Right atrium auricular region (tissue), 2 donors: ENCODE data around the gene TRIM36. TPM values are rescaled to one million over a fixed set of nuclear protein-coding genes. Genes with fewer than 3 reads are reported as not detected.

Source experiments
- DNase-seq: peaks from one replicate; pipeline ENCODE4 v3.0.0-alpha.2; 2019; ENCODE audit warnings: low spot score
- H3K27ac ChIP-seq, 2 donors: fragments of 200-600 bp; sonication (generic); 1 replicate in 1 of 2; 2 replicates in 1 of 2; pipeline ENCODE4 v1.5.1; 2016 to 2019
- H3K27me3 ChIP-seq, 2 donors: fragments of 200-600 bp; sonication (generic); one replicate each; pipeline versions ENCODE4 v1.5.1 to v1.6.0; 2017 to 2019
- H3K36me3 ChIP-seq: fragments of 200-600 bp; sonication (generic); one replicate; pipeline ENCODE4 v1.5.1; 2016
- H3K4me1 ChIP-seq, 2 donors: fragments of 200-600 bp; sonication (generic); one replicate each; pipeline versions ENCODE4 v1.5.1 to v1.6.0; 2017 to 2019
- H3K4me3 ChIP-seq, 2 donors: fragments of 200-600 bp; sonication (generic); 1 replicate in 1 of 2; 2 replicates in 1 of 2; pipeline ENCODE4 v1.5.1; 2017 to 2019; ENCODE audit warnings: mild to moderate bottlenecking in 1 of 2, moderate library complexity in 1 of 2
- H3K9me3 ChIP-seq, 2 donors: fragments of 200-600 bp; sonication (generic); one replicate each; pipeline ENCODE4 v1.5.1; 2019
- CTCF ChIP-seq, 2 donors: fragments of 200-600 bp; sonication (generic); IDR thresholded peaks; one replicate each; pipeline ENCODE4 v1.5.1; 2019; ENCODE audit warnings: antibody characterized with exemption in 2 of 2
- total RNA-seq, 2 donors: library from RNA; depleted of rRNA; stranded (reverse); fragments of >200 nt; gene quantifications; one replicate each; pipeline ENCODE4 v1.1.0, GENCODE V29; 2016

Gene TRIM36
- total RNA-seq, 2 donors from 2014 or later: 0.55 to 2.0 TPM

DNA sequence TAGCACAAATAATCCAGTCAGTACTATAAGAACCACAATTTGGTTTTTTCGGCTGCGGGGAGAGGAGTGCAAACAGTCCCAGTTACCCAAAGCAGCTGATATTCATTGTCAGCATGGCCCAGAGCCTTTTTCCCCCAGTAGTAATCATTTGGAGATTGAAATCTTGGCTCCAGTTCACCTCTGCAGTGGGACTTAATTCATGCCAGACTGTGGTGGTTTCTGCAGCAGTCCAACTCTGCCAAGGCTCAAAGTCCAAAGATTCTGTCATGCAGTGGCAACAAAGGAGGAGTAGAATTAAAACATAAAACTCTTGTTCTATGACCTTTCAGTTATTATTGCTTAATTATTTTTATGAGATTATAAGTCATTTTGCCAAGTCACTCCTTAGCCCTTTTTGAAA is 25.0 kb upstream of the TRIM36 start:
- Histone ChIP-seq H3K27me3 (no peaks in the 10 kb centered on the region), H3K4me3 (no peak overlapping the region), H3K36me3 (no peaks in the 10 kb centered on the region), H3K27ac (no peak overlapping the region), H3K9me3 (no peaks in the 10 kb centered on the region), H3K4me1 (no peaks in the 10 kb centered on the region)
- TF ChIP-seq CTCF (IDR thresholded peaks at IDR 0.05): no peak
- no peak for DNase-seq

- Histone ChIP-seq H3K27ac (no peak overlapping the region), H3K27me3 (no peaks in the 10 kb centered on the region), H3K9me3 (no peaks in the 10 kb centered on the region), H3K36me3 (no peaks in the 10 kb centered on the region), H3K4me1 (no peaks in the 10 kb centered on the region), H3K4me3 (no peak overlapping the region)
- DNase-seq: no peak
- no peak for TF ChIP-seq CTCF (IDR thresholded peaks at IDR 0.05)
Measured at GRCh38 chr5:115193295-115193694, 23.6 kb upstream of the TRIM36 start.

DNA sequence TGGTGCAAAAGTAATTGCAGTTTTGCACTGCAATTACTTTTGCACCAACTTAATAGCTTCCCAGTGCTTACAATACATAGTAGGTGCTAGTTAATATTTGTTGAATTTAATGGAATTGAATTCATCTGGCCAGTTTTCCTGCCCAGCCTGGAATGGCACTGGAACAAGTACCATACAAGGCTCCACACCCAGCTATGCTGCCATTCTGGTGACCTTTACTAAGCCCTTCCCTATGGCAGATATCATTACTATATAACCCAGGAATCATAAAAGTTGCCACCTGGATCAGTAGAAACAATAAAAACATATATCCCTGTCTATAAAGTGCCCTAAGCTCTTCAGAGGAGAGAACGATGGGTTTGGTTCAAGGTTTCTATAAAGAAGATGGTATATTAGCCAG is 22.4 kb upstream of the TRIM36 start:
- Histone ChIP-seq H3K4me3 (no peak overlapping the region), H3K9me3 (no peaks in the 10 kb centered on the region), H3K4me1 (no peaks in the 10 kb centered on the region), H3K36me3 (no peaks in the 10 kb centered on the region), H3K27ac (no peak overlapping the region), H3K27me3 (no peaks in the 10 kb centered on the region)
- no peak for TF ChIP-seq CTCF (IDR thresholded peaks at IDR 0.05)
- no peak for DNase-seq

- Histone ChIP-seq H3K27ac (no peak overlapping the region), H3K36me3 (no peaks in the 10 kb centered on the region), H3K9me3 (no peaks in the 10 kb centered on the region), H3K4me3 (no peak overlapping the region), H3K4me1 (no peaks in the 10 kb centered on the region), H3K27me3 (no peaks in the 10 kb centered on the region)
- DNase-seq: no peak
- no peak for TF ChIP-seq CTCF (IDR thresholded peaks at IDR 0.05)
Measured at GRCh38 chr5:115191474-115192031, 21.8 kb upstream of the TRIM36 start.

GRCh38 chr5:115190388-115190787 is 20.7 kb upstream of the TRIM36 start:
- Histone ChIP-seq H3K27ac (no peak overlapping the region), H3K4me3 (no peak overlapping the region), H3K27me3 (no peaks in the 10 kb centered on the region), H3K36me3 (no peaks in the 10 kb centered on the region), H3K4me1 (no peaks in the 10 kb centered on the region), H3K9me3 (no peaks in the 10 kb centered on the region)
- TF ChIP-seq CTCF (IDR thresholded peaks at IDR 0.05): no peak
- DNase-seq: no peak

DNA sequence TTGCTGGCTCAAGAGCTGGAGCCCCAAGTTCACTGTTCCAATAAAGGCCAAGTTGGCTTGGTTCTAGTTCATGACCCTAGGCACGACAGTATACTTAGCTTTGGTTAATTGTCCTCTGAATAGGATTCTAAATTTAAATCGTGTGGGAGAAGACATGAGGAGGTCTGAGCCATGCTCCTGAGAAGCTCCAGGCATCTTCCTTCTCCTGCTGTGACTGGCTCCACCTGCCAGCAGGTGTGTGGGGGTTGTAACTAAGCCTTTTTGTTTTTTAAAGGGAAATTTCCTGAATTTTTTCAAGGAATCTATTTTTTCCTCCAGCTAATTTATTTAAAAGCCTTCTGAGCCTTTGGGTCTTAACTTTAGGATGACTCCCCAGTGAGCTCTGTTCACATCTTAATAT is 20.2 kb upstream of the TRIM36 start:
- no peak for TF ChIP-seq CTCF (IDR thresholded peaks at IDR 0.05)
- peaks cover 0 to under 1% of the 10 kb centered on the region in 2 donors for H3K27me3 ChIP-seq
- no peaks in the 10 kb centered on the region for H3K4me1 ChIP-seq
- H3K36me3 ChIP-seq: no peaks in the 10 kb centered on the region
- no peak for DNase-seq
- H3K27ac ChIP-seq: no peak overlapping the region
- no peak overlapping the region for H3K4me3 ChIP-seq
- no peaks in the 10 kb centered on the region for H3K9me3 ChIP-seq
